ENCODE measurements around the gene CCDC12.
A peak's percentile ranks its signal among the peaks of the same experiment; 100 is the strongest.
"Not testable (repeated sequence)": the region's sequence is repeated elsewhere in the genome, so short reads cannot be mapped to it uniquely, and the experiment has no call there.

Gene CCDC12

DNA sequence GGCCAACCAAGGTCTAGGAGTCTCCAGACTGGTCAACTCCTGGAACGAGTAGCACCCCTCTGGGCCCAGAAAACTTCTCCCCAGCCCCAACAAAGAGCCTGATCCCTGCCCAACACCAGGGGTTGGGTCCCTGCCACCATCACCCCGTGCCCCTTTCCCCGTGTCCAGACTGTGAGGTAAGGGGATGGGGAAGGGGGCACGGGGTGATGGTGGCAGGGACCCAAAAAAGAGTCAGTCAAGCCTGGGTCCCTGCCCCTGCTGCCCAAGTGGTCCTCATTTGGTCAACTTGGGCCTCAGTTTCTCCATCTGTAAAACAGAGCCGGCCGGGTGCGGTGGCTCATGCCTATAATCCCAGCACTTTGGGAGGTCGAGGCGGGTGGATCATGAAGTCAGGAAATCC is 1.8 kb upstream of the CCDC12 start:
- DNase-seq: no peak

DNA sequence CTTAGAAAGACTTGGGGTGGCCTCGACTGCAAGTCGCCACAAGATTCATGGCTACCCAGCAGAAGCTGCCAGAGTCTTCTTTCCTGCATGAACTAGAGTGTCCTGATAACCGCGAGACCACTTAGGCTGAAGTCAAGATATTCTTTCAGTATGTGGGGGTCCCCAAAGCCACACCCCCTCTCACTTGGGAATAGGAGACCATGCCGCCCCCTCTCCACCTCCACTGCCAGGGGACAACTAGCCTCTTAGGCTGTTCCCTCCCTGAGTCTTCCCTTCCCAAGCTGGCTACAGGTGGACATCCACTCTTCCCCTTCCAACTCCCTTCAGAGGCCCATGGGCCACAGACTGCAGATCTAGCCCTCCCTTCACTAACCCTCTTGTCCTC is 1.3 kb upstream of the CCDC12 start:
- DNase-seq: no peak

DNA sequence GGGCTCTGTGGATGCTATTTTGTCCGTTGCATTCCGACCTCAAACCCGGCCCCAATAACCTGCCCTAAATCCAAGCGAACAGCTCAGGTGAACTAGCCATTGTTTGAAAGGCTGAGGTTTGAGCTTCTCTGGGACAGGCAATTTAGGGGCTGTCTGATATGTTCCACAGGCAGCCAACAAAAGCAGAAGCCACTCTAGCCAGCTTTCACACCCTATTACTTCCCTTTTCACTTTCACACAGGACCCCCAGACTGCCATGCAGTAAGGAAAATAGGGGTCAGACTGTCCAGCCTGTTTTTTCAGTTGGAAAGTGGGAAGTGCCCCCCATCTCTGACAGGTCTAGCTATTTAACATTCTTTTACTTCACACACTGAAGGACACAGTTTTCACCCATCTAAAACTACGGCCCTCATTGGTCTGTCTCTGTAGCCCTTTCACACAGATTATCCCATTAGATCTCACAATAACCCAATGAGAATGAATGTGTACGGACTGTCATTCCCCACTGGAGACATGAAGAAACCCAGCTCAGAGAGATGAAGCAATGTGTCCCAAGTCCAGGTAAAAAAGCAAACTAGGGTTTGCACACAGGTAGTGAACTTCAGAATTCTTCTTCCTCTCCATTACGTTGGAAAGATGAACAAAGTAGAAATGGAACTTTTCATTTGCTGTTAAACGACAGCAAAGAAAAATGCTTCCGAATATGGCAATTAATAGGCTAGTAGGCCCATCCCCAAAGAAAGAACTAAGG is 1.9 kb downstream of the CCDC12 start:
- no peak for DNase-seq

DNA sequence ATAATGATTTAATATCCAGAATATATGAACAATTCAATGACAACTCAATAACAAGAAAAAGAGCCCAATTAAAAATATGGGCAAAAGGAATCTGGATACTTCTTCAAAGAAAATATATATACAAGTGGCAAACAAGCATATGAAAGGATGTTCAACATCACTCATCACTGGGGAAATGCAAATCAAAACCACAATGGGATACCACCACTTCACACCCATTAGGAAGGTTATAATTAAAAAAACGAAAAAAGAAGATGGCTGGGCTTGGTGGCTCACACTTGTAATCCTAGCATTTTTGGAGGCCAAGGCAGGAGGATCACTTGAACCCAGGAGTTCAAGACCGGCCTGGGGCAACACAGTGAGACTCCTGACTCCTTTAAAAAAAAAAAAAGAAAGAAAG is 4.1 kb downstream of the CCDC12 start:
- no peak for DNase-seq

DNA sequence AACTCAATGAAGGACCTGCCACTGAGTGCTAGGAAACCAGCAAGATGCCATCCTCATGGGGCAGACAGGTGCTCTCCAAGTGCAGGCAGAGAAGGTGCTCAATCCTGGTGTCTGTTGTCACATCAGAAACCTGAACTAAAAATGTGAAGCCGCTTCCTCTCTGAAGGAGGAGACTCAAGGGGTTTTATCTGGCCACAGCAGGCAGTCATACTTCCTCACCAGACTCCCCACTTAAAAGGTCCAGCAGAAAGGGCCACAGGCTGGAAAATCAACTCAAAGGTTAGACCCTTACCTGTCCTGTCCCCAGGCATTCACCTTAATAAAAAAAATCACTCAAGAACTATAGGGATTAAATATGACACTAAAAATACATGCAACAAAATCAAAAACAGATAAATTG is 4.8 kb downstream of the CCDC12 start:
- peak; percentile 22 for DNase-seq

DNA sequence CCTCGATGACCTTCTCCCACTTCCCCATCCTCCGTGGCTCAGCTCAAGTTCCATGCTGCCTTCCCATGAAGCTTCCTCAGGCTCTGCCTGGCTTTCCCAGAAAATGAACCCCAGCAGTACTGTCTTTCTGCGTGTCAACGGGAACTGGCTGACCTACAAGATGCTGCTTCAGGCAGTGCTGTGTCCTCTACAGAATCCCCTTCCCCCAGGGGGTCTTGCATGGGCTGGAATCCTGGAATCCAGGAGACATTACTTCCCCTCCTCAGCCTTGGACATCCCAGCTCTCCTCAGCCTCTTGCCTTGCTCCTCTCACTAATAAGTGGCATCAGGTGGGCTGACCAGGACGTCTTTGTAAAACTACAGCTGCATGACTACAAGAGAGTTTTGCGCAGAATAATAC is 5.4 kb downstream of the CCDC12 start:
- DNase-seq: no peak

DNA sequence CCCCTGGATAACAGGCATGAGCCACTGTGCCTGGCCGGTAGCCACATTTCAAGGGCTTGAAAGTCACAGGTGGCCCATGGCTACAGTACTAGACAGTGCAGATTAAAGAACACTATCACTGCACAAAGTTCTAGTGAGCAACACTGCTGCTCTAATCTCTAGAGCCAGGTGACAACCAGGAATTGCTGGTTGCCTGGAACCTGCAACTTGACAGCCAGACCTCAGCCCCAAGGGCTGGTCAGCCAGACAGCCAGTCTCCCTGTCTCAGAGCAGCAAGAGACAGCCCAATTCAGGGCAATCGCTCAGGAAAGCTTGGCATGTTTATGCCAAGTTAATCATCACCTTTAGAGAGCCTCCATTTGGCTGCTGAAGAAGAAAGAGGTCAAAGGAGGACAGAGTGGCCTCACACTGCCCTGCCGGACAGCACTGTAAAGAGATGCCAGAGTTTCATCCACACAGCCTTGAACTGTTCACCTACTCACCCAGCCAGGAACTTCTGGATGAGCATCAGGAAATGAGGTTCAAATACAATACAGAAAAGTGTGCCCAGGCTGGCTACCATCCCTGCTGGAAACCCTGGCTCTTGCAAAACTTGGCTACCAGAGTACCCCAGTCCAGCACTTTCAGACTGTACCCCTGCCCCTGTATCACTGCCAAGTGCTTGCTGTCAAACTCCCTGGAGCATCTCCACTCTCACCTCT is 6.0 kb downstream of the CCDC12 start:
- DNase-seq: no peak

DNA sequence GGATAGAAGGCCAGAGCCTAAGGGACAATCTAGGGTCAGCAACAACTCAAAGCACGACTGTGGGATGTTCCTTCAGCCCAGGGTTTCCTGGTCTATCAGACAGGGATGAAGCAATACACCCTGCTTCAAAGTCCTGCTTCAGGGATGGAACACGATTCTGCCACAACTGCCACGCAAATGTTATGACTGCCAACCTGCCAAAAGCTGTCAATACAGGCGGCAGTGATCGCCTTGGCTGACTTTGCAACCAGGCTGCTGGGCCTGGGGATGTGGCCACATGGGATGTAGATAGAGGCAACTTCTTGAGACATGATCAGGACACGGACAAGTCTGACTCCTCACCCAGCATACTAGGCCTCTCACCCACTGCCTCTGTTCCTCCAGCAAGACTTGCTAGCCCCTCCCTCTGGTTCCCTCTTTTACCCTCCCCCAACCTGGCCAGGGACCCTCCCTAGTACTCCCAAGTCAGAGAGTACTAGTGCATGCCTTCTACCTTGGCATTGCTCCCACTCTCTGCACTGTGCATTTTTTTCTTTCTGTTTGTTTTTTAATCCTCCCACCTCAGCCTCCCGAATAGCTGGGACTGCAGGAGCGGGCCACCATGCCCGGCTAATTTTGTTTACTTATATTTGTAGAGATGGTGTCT is 7.6 kb downstream of the CCDC12 start:
- no peak for DNase-seq

DNA sequence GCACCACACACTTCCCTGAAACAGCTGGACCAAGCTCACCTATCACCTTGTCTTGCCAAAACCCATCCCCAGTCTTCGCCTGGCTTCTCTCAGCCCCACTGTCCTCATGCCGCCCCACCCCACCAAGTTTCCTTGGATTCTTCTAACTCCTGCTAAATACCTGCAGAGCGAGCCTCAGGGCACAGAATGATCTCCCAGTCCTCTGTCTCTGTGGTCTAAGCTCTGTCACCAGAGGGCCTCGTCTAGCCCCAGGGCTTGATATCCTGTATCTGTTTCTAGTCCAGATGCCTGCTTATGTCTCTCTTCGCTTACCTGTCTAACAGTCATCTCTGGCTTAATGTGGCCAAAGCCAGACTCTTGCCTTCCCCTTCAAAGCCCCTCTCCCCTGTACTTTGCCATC is 9.7 kb downstream of the CCDC12 start:
- DNase-seq: no peak

DNA sequence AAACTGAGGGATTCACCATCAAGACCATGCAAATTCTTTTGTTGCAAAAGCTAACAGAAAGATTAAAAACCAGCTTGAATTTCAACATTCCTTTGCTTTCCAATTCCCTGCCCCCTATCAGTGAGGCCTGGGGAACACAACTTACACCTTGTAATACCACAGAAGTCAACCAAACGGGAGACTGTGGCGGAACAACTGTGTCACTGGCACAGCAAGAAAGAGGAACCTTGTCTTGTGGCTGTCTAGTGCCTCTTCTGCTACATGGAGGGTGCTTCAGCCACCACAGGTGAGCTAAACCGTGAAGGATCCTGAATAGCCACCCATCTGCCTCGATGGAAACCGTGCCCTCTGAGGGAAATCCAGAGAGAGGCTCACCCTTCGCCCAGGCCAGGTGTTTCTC is 11.4 kb downstream of the CCDC12 start:
- no peak for DNase-seq

DNA sequence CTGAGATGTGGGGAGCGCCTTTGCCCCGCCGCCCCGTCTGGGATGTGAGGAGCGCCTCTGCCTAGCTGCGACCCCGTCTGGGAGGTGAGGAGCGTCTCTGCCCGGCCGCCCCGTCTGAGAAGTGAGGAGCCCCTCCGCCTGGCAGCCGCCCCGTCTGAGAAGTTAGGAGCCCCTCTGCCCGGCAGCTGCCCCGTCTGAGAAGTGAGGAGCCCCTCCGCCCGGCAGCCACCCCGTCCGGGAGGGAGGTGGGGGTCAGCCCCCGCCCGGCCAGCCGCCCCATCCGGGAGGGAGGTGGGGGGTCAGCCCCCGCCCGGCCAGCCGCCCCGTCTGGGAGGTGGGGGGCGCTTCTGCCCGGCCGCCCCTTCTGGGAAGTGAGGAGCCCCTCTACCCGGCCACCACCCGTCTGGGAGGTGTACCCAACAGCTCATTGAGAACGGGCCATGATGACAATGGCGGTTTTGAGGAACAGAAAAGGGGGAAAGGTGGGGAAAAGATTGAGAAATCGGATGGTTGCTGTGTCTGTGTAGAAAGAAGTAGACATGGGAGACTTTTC is 12.4 kb downstream of the CCDC12 start:
- not testable (repeated sequence) for DNase-seq

DNA sequence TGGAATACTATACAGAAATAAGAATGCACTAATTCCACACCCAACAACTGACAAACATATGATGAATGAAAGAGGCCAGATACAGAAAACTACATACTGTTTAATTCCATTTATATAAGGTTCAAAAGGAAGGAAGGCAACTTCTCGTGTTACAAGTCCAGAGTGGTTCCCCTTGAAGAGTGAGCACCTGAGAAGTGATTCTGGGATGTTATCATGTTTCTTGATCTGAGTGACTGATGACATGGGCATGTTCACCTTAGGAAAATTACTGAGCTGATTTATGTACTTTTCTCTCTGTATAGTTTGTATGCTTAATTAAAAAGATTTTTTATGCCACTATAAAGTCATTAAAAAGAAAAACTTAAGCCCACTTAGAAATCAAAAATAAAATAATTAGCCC is 13.6 kb downstream of the CCDC12 start:
- no peak for DNase-seq

DNA sequence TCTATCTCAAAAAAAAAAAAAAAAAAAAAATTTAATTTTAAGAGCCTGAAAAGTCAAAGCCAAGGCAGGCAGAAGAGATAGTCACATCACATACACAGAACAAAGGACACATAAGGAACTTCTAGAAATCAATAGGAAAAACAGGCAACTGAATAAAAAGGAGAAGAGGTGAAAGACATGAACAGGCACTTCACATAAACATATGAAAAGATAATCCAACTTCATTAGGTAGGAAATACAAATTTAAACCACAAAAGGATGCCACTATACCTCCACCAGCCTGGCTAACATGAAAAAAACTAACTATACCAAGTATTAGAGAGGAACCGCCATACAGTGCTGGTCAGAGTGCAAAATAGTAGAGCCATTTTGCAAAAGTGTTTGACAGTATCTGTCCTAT is 14.1 kb downstream of the CCDC12 start:
- DNase-seq: no peak

DNA sequence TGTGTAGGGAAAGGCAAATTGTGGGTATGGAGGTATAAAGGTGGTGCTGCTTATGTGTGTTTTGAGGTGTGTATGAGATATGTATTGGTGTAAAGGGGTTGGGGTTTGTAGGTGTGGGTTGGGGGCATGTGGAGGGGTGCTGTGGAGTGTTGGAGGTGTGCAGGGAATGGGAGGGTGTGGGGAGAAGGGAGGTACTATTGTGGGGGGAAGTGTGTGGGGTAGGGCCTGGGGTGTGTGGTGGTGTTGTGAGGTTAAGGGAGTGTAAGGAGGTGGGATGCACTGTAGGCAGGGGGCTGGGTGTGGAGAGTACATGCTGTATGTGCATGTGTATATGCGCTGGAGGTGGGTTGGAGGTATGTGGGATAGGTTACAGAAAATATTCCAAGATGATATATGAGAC is 15.7 kb downstream of the CCDC12 start:
- DNase-seq: no peak

DNA sequence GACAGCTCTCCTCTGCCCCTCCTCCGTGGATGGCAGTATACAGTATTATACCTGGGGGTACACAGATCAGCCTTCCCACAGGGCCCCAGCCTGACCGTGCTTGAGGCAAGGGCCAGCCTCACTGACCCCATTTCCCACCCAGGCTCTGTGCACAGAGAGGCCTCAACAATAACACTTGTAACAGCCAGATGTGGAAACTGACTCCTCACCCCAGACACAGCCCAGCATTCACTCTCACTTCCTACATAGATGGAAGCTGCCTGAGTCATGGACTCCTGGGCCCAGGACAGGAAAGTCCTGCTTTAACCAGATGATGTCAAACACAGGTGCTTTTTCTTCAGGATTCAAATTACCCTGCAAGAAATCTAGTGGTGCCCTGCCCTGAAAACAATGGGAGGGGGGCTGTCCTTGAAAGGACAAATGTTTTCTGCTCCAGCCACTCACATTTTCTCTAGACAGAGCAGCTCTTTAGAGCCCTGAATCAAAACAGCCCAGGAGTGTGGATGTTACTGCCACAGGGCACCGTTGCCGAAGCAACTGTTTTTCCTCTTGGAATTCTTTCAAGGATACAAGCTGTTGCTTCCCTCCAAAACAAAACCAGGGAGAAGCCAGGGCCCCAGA is 16.4 kb downstream of the CCDC12 start:
- no peak for DNase-seq

DNA sequence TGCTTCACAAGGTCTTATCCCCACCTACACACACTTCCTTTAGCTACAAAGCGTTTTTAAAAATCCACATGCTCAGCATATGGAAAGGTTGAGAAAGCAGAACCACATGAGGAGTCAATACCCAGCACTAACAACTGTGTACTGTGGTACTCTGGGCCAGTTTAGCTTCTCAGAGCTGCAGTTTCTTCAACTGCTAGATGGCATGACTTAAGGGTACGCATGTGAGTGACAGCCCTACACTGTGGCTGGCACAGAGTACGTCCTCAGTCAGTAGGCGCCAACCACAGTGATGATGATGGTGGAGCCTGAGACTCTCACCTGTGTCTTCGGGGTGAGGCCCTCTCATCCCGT is 17.4 kb downstream of the CCDC12 start:
- no peak for DNase-seq

DNA sequence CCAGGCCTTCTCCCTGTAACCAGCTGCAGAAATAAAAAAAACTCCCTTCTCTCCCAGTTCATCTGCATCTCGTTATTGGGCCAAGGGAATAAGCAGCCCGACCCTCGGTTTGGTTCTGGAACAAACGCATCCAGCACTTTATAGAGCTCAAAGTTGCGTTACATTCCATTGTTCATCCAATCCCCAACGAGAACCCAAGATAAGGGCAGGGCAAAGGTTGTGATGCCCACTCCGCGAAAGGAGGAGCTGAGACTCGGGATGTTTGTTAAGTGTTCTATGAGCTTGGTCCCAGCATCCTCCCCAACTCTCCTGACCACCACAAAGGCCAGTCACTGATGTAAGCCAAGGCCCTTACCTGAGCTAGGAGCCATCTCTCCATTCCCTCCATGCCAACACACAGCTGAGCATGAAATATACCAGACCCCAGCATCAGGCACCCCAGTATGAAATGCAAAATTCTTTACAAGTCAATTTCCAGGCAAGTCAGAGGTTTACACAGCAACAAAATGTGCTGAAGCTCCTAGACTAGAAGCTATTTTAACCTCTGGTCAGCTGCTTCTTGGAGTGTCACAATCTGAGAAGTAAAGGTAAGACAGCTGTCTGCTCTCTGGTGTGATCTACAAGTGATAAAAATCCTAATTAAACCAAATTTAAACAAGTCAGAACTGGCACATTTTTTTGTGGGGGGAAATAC is 17.9 kb downstream of the CCDC12 start:
- no peak for DNase-seq

DNA sequence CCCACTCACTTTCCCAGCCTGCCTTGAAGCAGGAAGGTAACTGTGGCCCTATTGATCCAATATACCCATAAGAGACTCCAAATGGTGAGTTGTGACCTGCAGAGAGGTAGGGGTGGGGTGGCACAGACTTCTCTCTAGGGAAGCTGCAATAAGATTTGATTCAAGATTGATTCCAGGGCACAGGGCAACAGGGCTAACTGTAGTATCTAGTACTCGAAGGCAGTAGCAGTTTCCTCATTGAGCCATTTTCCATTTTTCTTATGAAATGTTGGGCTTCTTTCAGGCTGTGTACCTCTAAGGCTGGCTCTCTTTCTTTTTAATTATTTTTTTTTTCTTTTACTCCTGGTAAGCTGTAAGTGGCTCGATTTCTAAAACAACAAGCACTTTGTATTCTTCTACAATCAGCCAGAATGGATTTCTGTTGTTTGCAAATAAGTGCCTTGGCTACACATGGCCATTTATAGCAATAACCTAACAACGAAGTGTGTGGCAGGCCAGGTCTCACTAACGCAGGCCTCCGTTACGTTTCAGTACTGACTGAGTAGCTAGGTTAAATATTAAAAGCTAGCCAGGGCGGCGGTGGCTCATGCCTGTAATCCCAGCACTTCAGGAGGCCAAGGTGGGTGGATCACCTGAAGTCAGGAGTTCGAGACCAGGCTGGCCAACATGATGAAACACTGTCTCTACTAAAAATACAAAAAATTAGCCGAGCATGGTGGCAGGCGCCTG is 19.3 kb downstream of the CCDC12 start:
- DNase-seq: no peak

DNA sequence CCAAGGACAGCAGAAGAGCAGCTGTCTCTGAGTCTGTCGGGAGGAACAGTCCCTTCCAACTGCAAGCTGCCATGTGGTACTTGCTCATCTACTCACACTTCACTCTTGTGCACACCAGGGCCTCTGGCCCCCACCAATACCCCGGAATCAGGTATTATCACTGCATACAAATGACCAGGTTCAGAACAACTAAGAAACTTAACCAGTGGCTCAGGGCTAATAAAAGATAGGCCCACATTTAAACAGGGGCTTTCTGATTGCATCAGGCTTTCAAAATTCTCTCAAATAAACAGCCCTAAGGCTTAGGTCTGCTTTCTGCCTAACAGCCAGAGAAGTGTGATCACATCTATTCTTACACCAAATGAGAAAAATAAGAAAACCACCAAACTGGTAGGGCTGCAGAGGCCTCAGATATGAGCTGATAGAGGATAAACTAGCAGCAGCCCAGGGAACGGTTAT is 20.7 kb downstream of the CCDC12 start:
- DNase-seq: no peak

DNA sequence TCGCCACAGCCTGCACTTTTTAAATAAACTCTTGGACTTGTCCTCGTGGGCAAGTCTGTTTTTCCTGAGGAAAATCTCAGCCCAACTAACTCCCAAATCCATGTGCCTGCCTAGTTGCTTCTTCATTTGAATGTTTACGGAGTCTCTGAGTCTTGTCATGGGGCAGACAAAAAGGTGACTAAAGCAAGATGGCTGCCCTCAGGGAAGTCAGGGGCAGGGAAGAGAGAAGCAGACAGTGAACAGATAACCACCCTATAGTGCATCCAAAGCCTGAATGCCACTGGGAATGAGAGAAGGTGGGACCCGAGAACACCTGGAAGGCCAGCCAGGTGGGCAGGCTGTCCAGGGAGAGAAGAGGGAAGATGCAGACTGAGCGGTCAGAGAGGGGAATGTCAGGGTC is 21.4 kb downstream of the CCDC12 start:
- no peak for DNase-seq

DNA sequence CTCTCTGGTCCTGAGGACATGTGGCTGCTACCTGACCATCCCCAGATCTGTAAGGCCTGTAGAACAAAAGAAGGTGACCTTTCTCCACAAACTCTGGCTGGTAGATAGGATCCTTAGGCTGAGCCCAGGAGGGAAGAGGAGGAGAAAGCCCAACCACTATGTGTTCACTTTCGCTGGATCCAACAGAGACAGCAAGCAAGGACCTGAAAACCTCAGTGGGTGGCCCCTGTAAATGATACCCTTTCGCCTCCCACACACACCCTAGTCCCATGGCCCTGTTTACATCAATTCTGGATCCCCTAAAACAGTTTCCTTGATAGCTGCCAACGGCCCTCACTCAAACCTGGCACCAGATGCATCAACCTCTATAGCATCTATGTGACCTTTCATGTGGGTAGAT is 22.4 kb downstream of the CCDC12 start:
- DNase-seq: no peak
